Upper lobe of left lung (tissue), 6 donors: Measurements from ENCODE around the gene DYNLT5. TPM values are rescaled to one million over a fixed set of nuclear protein-coding genes. Genes with fewer than 3 reads are reported as not detected.
"Not testable (repeated sequence)": the region's sequence is repeated elsewhere in the genome, so short reads cannot be mapped to it uniquely, and the experiment has no call there.

ENCODE experiments used
- ATAC-seq, 2 donors: fragments of 200-7000 bp; cut with Tn5 transposase; one replicate each; pipeline ENCODE4 v1.9.1; 2022; ENCODE audit warnings: mild to moderate bottlenecking in 2 of 2, moderate library complexity in 2 of 2; ENCODE audit not compliant: low FRiP score in 2 of 2
- DNase-seq, 2 donors: peaks; one replicate each; pipeline ENCODE4 v3.0.0-alpha.2; 2019 to 2020
- H3K27ac ChIP-seq, 4 donors: fragments of 200-600 bp; sonication (generic); one replicate each; pipeline ENCODE4 v1.5.1; 2016 to 2019
- H3K27me3 ChIP-seq, 4 donors: fragments of 200-600 bp; sonication (generic); one replicate each; pipeline ENCODE4 v1.5.1; 2017 to 2019
- H3K36me3 ChIP-seq, 4 donors: fragments of 200-600 bp; sonication (generic); one replicate each; pipeline ENCODE4 v1.5.1; 2016 to 2019
- H3K4me1 ChIP-seq, 4 donors: fragments of 200-600 bp; sonication (generic); one replicate each; pipeline ENCODE4 v1.5.1; 2018 to 2019
- H3K4me3 ChIP-seq, 4 donors: fragments of 200-600 bp; sonication (generic); one replicate each; pipeline ENCODE4 v1.5.1; 2017 to 2019; ENCODE audit warnings: mild to moderate bottlenecking in 2 of 4, moderate library complexity in 1 of 4
- H3K9me3 ChIP-seq, 4 donors: fragments of 200-600 bp; sonication (generic); one replicate each; pipeline ENCODE4 v1.5.1; 2018 to 2019
- CTCF ChIP-seq, 6 experiments: fragments of 450-650 bp in 4 of 6; fragments of 200-600 bp in 2 of 6; sonication (generic) in 2 of 6; IDR thresholded peaks; one replicate each; pipeline ENCODE4 v1.5.1; 2016 to 2019; ENCODE audit warnings: antibody characterized with exemption in 6 of 6
- EP300 ChIP-seq, 4 donors: sonication (generic); formaldehyde crosslinking; IDR thresholded peaks; one replicate each; pipeline ENCODE4 v1.5.1; 2017; ENCODE audit warnings: antibody characterized with exemption in 4 of 4, control low read depth in 2 of 4
- POLR2A ChIP-seq, 4 donors: fragments of 450-650 bp; IDR thresholded peaks; one replicate each; pipeline ENCODE4 v1.5.1; 2016 to 2017; ENCODE audit warnings: antibody characterized with exemption in 4 of 4, mild to moderate bottlenecking in 2 of 4
- POLR2AphosphoS5 ChIP-seq, 2 donors: sonication (generic); formaldehyde crosslinking; IDR thresholded peaks; one replicate each; pipeline ENCODE4 v1.5.1; 2017; ENCODE audit warnings: antibody characterized with exemption in 2 of 2
- WGBS, 2 donors: methylation state at CpG; one replicate each; pipeline ENCODE4 v1.1.5; 2017 to 2018; 5-methylcytosine and 5-hydroxymethylcytosine counted together
- total RNA-seq, 6 donors: library from RNA; depleted of rRNA in 4 of 6; stranded (reverse); fragments of >200 nt in 4 of 6; gene quantifications; one replicate each; pipeline versions ENCODE4 v1.1.0 to v1.2.1, GENCODE V29; 2016 to 2021
- donor health status: DM: no; HTN: no; CAD: no; lungs with moderate emphysema.
- donor health status: DM: no; HTN: yes; CAD: no; lungs with severe emphysema.

DYNLT5 gene
- total RNA-seq, 6 donors from 2014 or later, result 0.40 to 33.9 (median 5.5) TPM

GRCh38 chr1:66733348-66734017, 18.8 kb upstream of the DYNLT5 start:
- H3K4me3 ChIP-seq, result no peak overlapping the region
- H3K27me3 ChIP-seq, result no peaks in the 10 kb centered on the region
- 55 to 64% methylated on average over 7 of the region's 7 CpGs for WGBS, 2 donors
- H3K9me3 ChIP-seq, result no peaks in the 10 kb centered on the region
- H3K36me3 ChIP-seq, result no peaks in the 10 kb centered on the region
- TF ChIP-seq CTCF (IDR thresholded peaks at IDR 0.05) (no peak), EP300 (IDR thresholded peaks at IDR 0.05) (no peak), POLR2A (IDR thresholded peaks at IDR 0.05) (no peak), POLR2AphosphoS5 (IDR thresholded peaks at IDR 0.05) (no peak)
- DNase-seq, result no peak
- peak overlapping the region in 2 of 4 donors; percentile 4 to 52 for H3K27ac ChIP-seq
- ATAC-seq, result no peak
- peaks cover 0 to 13% (median 2%) of the 10 kb centered on the region in 4 donors for H3K4me1 ChIP-seq

GRCh38 chr1:66734531-66734930, 17.7 kb upstream of the DYNLT5 start:
- H3K27ac ChIP-seq, H3K4me1 ChIP-seq, H3K9me3 ChIP-seq, H3K4me3 ChIP-seq, ATAC-seq, H3K27me3 ChIP-seq, DNase-seq, H3K36me3 ChIP-seq: not testable (repeated sequence)
- WGBS, 2 donors, result 76 to 77% methylated on average over 6 of the region's 6 CpGs

- WGBS, 2 donors, result 71 to 94% methylated on average over 2 of the region's 2 CpGs
- ATAC-seq (no peak), DNase-seq (no peak)
- Histone ChIP-seq H3K27me3 (no peaks in the 10 kb centered on the region), H3K4me1 (peaks cover 0 to 11% (median 0%) of the 10 kb centered on the region in 4 donors), H3K36me3 (no peaks in the 10 kb centered on the region), H3K9me3 (no peaks in the 10 kb centered on the region), H3K27ac (no peak overlapping the region), H3K4me3 (no peak overlapping the region)
- TF ChIP-seq EP300 (IDR thresholded peaks at IDR 0.05) (no peak), CTCF (IDR thresholded peaks at IDR 0.05) (no peak), POLR2AphosphoS5 (IDR thresholded peaks at IDR 0.05) (no peak), POLR2A (IDR thresholded peaks at IDR 0.05) (no peak)
Measured at GRCh38 chr1:66737836-66738235, 14.4 kb upstream of the DYNLT5 start.

GRCh38 chr1:66739401-66740157, 12.7 kb upstream of the DYNLT5 start:
- H3K27ac ChIP-seq, result no peak overlapping the region
- peak; percentile 31 to 67 for ATAC-seq
- 53 to 67% methylated on average over 9 of the region's 9 CpGs for WGBS, 2 donors

GRCh38 chr1:66745451-66745850, 6.8 kb upstream of the DYNLT5 start:
- Histone ChIP-seq H3K4me3 (no peak overlapping the region), H3K36me3 (no peaks in the 10 kb centered on the region), H3K4me1 (no peaks in the 10 kb centered on the region), H3K27me3 (no peaks in the 10 kb centered on the region), H3K9me3 (no peaks in the 10 kb centered on the region), H3K27ac (no peak overlapping the region)
- DNase-seq (no peak), ATAC-seq (no peak)
- 66 to 81% methylated on average over 2 of the region's 2 CpGs for WGBS, 2 donors
- TF ChIP-seq POLR2A (IDR thresholded peaks at IDR 0.05), result no peak
- TF ChIP-seq POLR2AphosphoS5 (IDR thresholded peaks at IDR 0.05), result no peak
- TF ChIP-seq CTCF (IDR thresholded peaks at IDR 0.05), result no peak
- no peak for TF ChIP-seq EP300 (IDR thresholded peaks at IDR 0.05)

More at GRCh38 chr1:66739401-66740157, 12.7 kb upstream of the DYNLT5 start:
- no peaks in the 10 kb centered on the region for H3K27me3 ChIP-seq
- no peaks in the 10 kb centered on the region for H3K36me3 ChIP-seq
- no peak for DNase-seq
- peaks cover 0 to 11% (median 0%) of the 10 kb centered on the region in 4 donors for H3K4me1 ChIP-seq
- TF ChIP-seq POLR2A (IDR thresholded peaks at IDR 0.05) (no peak), CTCF (IDR thresholded peaks at IDR 0.05) (no peak)
- no peak overlapping the region for H3K4me3 ChIP-seq
- no peaks in the 10 kb centered on the region for H3K9me3 ChIP-seq
